Measurements from ENCODE around the gene CD8B. TPM values are rescaled to one million over a fixed set of nuclear protein-coding genes. Genes with fewer than 3 reads are reported as not detected.
A peak's percentile ranks its signal among the peaks of the same experiment; 100 is the strongest.

CD8B gene
- total RNA-seq, 2 donors from 2014 or later = not detected

DNA sequence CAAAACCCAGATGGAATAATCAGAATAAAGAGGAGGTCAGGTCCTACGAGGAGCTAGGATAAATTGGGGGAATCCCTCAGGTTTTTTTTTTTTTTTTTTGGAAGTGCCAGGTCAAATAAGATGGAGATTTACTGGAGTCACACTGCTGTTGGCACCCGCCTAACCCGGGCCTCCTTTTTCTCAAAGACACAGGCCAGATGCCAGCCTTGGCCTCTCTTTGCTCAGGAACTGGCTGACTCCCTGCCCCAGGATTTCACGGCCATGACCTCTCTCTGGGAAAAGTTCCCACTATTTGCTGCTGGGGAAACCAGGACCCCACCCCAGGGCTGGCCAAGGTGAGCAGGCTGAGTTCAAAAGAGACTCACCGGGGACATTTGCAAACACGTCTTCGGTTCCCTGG is 73.5 kb downstream of the CD8B start:
- no peak for DNase-seq
- WGBS, 2 experiments (ENCODE audit: insufficient coverage in 1 of 2, insufficient read length in 1 of 2) = 86 to 89% methylated on average over 7 of the region's 7 CpGs
- Histone ChIP-seq H3K4me3 (ENCODE audit: low read length) (no peak overlapping the region), H3K27ac (ENCODE audit: low read depth, low read length) (no peak overlapping the region), H3K4me1 (ENCODE audit: control insufficient read depth, insufficient read depth, low read length) (no peaks in the 10 kb centered on the region), H3K9ac (ENCODE audit: extremely low read depth, low read length, poor library complexity, severe bottlenecking) (no peak overlapping the region), H3K27me3 (ENCODE audit: control insufficient read depth, insufficient read depth, low read length, poor library complexity, severe bottlenecking) (peaks cover 66% of the 10 kb centered on the region), H3K9me3 (ENCODE audit: control insufficient read depth, low read length) (no peaks in the 10 kb centered on the region), H3K36me3 (ENCODE audit: control insufficient read depth, insufficient read depth, low read length) (no peaks in the 10 kb centered on the region)
- Mint-ChIP-seq H3K27me3 (ENCODE audit: insufficient read depth) (peaks cover 66% of the 10 kb centered on the region), H3K36me3 (ENCODE audit: low read depth) (no peaks in the 10 kb centered on the region), H3K27ac (no peak overlapping the region), H3K4me1 (peaks cover 7% of the 10 kb centered on the region), H3K4me3 (no peak overlapping the region), H3K9me3 (peaks cover 3% of the 10 kb centered on the region)
- TF ChIP-seq, protein P1, sequence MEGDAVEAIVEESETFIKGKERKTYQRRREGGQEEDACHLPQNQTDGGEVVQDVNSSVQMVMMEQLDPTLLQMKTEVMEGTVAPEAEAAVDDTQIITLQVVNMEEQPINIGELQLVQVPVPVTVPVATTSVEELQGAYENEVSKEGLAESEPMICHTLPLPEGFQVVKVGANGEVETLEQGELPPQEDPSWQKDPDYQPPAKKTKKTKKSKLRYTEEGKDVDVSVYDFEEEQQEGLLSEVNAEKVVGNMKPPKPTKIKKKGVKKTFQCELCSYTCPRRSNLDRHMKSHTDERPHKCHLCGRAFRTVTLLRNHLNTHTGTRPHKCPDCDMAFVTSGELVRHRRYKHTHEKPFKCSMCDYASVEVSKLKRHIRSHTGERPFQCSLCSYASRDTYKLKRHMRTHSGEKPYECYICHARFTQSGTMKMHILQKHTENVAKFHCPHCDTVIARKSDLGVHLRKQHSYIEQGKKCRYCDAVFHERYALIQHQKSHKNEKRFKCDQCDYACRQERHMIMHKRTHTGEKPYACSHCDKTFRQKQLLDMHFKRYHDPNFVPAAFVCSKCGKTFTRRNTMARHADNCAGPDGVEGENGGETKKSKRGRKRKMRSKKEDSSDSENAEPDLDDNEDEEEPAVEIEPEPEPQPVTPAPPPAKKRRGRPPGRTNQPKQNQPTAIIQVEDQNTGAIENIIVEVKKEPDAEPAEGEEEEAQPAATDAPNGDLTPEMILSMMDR (conservative IDR thresholded peaks at IDR 0.05) = no peak

GRCh38 chr2:86787736-86788135 is 74.0 kb downstream of the CD8B start:
- Mint-ChIP-seq H3K36me3 (ENCODE audit: low read depth) (no peaks in the 10 kb centered on the region), H3K27ac (no peak overlapping the region), H3K4me3 (no peak overlapping the region), H3K27me3 (ENCODE audit: insufficient read depth) (peaks cover 62% of the 10 kb centered on the region), H3K4me1 (peaks cover 7% of the 10 kb centered on the region), H3K9me3 (peaks cover 3% of the 10 kb centered on the region)
- no peaks in the 10 kb centered on the region for H3K9me3 ChIP-seq (ENCODE audit: control insufficient read depth, low read length)
- no peak overlapping the region for H3K9ac ChIP-seq (ENCODE audit: extremely low read depth, low read length, poor library complexity, severe bottlenecking)
- TF ChIP-seq, protein P1 (conservative IDR thresholded peaks at IDR 0.05) = no peak
- no peaks in the 10 kb centered on the region for H3K4me1 ChIP-seq (ENCODE audit: control insufficient read depth, insufficient read depth, low read length)
- no peak for DNase-seq
- H3K4me3 ChIP-seq (ENCODE audit: low read length) = no peak overlapping the region
- peaks cover 62% of the 10 kb centered on the region for H3K27me3 ChIP-seq (ENCODE audit: control insufficient read depth, insufficient read depth, low read length, poor library complexity, severe bottlenecking)
- no peak overlapping the region for H3K27ac ChIP-seq (ENCODE audit: low read depth, low read length)
- WGBS, 2 experiments (ENCODE audit: insufficient coverage in 1 of 2, insufficient read length in 1 of 2) = 38 to 63% methylated on average over 1 to 2 of the region's 2 CpGs
- H3K36me3 ChIP-seq (ENCODE audit: control insufficient read depth, insufficient read depth, low read length) = no peaks in the 10 kb centered on the region

GRCh38 chr2:86786001-86786536 is 75.6 kb downstream of the CD8B start:
- no peaks in the 10 kb centered on the region for H3K36me3 ChIP-seq (ENCODE audit: control insufficient read depth, insufficient read depth, low read length)
- no peaks in the 10 kb centered on the region for H3K4me1 ChIP-seq (ENCODE audit: control insufficient read depth, insufficient read depth, low read length)
- H3K36me3 Mint-ChIP-seq (ENCODE audit: low read depth) = no peaks in the 10 kb centered on the region
- H3K27me3 Mint-ChIP-seq (ENCODE audit: insufficient read depth) = peaks cover 46% of the 10 kb centered on the region
- no peak overlapping the region for H3K4me3 ChIP-seq (ENCODE audit: low read length)
- no peak overlapping the region for H3K27ac ChIP-seq (ENCODE audit: low read depth, low read length)
- H3K27me3 ChIP-seq (ENCODE audit: control insufficient read depth, insufficient read depth, low read length, poor library complexity, severe bottlenecking) = peaks cover 45% of the 10 kb centered on the region
- peak; percentile 74 for DNase-seq
- peaks cover 2% of the 10 kb centered on the region for H3K4me1 Mint-ChIP-seq
- TF ChIP-seq, protein P1 (conservative IDR thresholded peaks at IDR 0.05) = no peak
- no peak overlapping the region for H3K4me3 Mint-ChIP-seq
- H3K27ac Mint-ChIP-seq = no peak overlapping the region
- H3K9me3 Mint-ChIP-seq = peaks cover 3% of the 10 kb centered on the region
- no peak overlapping the region for H3K9ac ChIP-seq (ENCODE audit: extremely low read depth, low read length, poor library complexity, severe bottlenecking)
- H3K9me3 ChIP-seq (ENCODE audit: control insufficient read depth, low read length) = no peaks in the 10 kb centered on the region
- 76 to 77% methylated on average over 5 to 10 of the region's 10 CpGs for WGBS, 2 experiments (ENCODE audit: insufficient coverage in 1 of 2, insufficient read length in 1 of 2)

Data from endodermal cell (in vitro differentiated cells).